Uterus (tissue), 4 donors: Measurements from ENCODE around the gene HEMK1. TPM values are rescaled to one million over a fixed set of nuclear protein-coding genes. Genes with fewer than 3 reads are reported as not detected.

ENCODE experiments used
- DNase-seq, 2 donors: peaks; one replicate each; pipeline ENCODE4 v3.0.0-alpha.2; 2019 to 2020
- H3K27ac ChIP-seq, 2 donors: fragments of 200-600 bp; sonication (generic); 1 replicate in 1 of 2; 2 replicates in 1 of 2; pipeline ENCODE4 v1.5.1; 2016 to 2018
- H3K27me3 ChIP-seq, 2 donors: fragments of 200-600 bp; sonication (generic); one replicate each; pipeline ENCODE4 v1.5.1; 2018 to 2019; ENCODE audit warnings: control low read depth in 1 of 2
- H3K36me3 ChIP-seq, 2 donors: fragments of 200-600 bp; sonication (generic); one replicate each; pipeline ENCODE4 v1.5.1; 2019; ENCODE audit warnings: control low read depth in 1 of 2
- H3K4me1 ChIP-seq, 2 donors: fragments of 200-600 bp; sonication (generic); one replicate each; pipeline ENCODE4 v1.5.1; 2018 to 2019; ENCODE audit warnings: control low read depth in 1 of 2
- H3K4me3 ChIP-seq, 2 donors: fragments of 200-600 bp; sonication (generic); 1 replicate in 1 of 2; 2 replicates in 1 of 2; pipeline ENCODE4 v1.5.1; 2018 to 2019; ENCODE audit warnings: mild to moderate bottlenecking in 1 of 2
- H3K9me3 ChIP-seq, 2 donors: fragments of 200-600 bp; sonication (generic); one replicate each; pipeline ENCODE4 v1.5.1; 2019; ENCODE audit warnings: control low read depth in 1 of 2
- POLR2A ChIP-seq, 2 donors: fragments of 450-650 bp; IDR thresholded peaks; one replicate each; pipeline ENCODE4 v1.6.1; 2016; ENCODE audit warnings: antibody characterized with exemption in 2 of 2, mild to moderate bottlenecking in 1 of 2, moderate library complexity in 1 of 2
- intact Hi-C: fragments of 100-400 bp; cut with DNase I; formaldehyde crosslinking; loops from one replicate; pipeline ENCODE4 v1.15.1; 2023; ENCODE audit warnings: low total_unique reads
- total RNA-seq, 4 donors: library from RNA; depleted of rRNA in 3 of 4; stranded (reverse); fragments of >200 nt in 3 of 4; gene quantifications; one replicate each; pipeline versions ENCODE4 v1.1.0 to v1.2.4, GENCODE V29; 2014 to 2023
- TF ChIP-seq, protein P1 (sequence below), 4 experiments: fragments of 200-600 bp in 2 of 4; fragments of 450-650 bp in 2 of 4; sonication (generic) in 2 of 4; IDR thresholded peaks; one replicate each; pipeline ENCODE4 v1.5.1; 2016 to 2019; ENCODE audit warnings: antibody characterized with exemption in 4 of 4, mild to moderate bottlenecking in 2 of 4, moderate library complexity in 1 of 4
- donor health status: DM: yes; HTN: yes; CAD: no.

Gene HEMK1
- total RNA-seq, 4 donors from 2014 or later = 0.77 to 26.5 (median 11.4) TPM

DNA sequence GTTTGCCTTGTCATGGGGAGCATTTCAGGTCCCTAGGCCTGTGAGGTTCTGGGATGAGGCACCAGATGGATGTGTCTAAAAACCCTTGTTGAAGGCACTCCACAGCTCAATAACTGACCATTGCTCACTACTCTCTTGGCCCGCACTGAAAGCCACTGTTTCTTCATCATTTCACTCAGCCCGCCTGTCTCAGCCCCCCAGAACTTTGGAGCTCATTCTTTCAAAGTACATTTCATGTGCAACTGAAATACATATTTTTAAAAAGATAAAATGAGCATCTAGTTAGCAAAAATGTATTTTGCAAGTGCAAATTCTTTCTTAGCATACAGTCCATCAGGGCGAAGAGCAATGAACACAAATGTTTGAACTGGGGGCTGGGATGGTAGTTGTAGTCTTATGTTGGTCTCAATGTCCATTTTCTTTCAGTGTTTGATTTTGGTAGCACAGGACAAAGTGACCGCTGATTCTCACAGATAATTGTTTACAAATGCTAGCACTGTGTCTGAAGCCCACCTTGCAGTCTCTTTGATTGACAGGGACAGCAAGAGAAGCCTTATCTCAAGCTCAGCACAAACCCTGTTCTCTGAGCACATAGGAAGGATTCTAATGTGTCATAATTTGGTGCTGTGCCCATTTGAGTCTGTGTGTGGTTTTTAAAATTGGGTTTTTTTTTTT is 19.6 kb downstream of the HEMK1 start:
- Histone ChIP-seq H3K4me1 (no peaks in the 10 kb centered on the region), H3K27ac (no peak overlapping the region)

DNA sequence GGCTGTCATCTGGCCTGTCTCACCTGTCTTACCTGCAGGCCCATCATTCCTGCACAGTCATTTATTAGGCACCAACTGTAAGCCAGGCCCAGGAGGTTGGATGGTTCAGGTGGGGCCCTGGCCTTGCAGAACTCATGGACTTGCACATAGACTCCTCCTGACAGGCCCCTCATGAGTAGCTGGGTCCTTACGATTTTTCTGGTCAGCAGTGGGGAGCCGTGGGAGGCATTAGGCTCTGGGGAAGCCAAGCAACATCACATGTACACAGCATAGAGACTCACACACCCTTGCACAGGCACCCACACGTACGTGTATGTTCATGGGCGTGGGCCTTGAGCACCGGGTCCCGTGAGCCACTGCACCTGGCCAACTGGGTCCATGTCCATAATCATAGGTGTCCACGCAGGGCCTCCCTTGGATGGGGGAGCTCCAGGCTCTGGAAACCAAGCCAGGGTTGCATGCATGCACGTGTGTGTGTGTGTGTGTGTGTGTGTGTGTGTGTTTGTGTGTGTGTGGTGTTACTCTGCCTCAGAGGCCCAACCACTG is 21.9 kb downstream of the HEMK1 start:
- no peak overlapping the region for H3K4me3 ChIP-seq
- H3K27ac ChIP-seq = no peak overlapping the region
- H3K4me1 ChIP-seq = no peaks in the 10 kb centered on the region
- no peak for TF ChIP-seq POLR2A (IDR thresholded peaks at IDR 0.05)
- TF ChIP-seq, protein P1, sequence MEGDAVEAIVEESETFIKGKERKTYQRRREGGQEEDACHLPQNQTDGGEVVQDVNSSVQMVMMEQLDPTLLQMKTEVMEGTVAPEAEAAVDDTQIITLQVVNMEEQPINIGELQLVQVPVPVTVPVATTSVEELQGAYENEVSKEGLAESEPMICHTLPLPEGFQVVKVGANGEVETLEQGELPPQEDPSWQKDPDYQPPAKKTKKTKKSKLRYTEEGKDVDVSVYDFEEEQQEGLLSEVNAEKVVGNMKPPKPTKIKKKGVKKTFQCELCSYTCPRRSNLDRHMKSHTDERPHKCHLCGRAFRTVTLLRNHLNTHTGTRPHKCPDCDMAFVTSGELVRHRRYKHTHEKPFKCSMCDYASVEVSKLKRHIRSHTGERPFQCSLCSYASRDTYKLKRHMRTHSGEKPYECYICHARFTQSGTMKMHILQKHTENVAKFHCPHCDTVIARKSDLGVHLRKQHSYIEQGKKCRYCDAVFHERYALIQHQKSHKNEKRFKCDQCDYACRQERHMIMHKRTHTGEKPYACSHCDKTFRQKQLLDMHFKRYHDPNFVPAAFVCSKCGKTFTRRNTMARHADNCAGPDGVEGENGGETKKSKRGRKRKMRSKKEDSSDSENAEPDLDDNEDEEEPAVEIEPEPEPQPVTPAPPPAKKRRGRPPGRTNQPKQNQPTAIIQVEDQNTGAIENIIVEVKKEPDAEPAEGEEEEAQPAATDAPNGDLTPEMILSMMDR (IDR thresholded peaks at IDR 0.05) = no peak
- no peaks in the 10 kb centered on the region for H3K27me3 ChIP-seq
- no peak for DNase-seq
- no peaks in the 10 kb centered on the region for H3K36me3 ChIP-seq
- intact Hi-C loops = no loop called here
- H3K9me3 ChIP-seq = no peaks in the 10 kb centered on the region

More for the DNA sequence above, 19.6 kb downstream of the HEMK1 start:
- H3K4me3 ChIP-seq = no peak overlapping the region
- TF ChIP-seq POLR2A (IDR thresholded peaks at IDR 0.05) = no peak
- TF ChIP-seq, protein P1 (IDR thresholded peaks at IDR 0.05) = no peak
- H3K36me3 ChIP-seq = no peaks in the 10 kb centered on the region
- no peaks in the 10 kb centered on the region for H3K27me3 ChIP-seq
- no peak for DNase-seq
- intact Hi-C loops = no loop called here
- H3K9me3 ChIP-seq = no peaks in the 10 kb centered on the region

DNA sequence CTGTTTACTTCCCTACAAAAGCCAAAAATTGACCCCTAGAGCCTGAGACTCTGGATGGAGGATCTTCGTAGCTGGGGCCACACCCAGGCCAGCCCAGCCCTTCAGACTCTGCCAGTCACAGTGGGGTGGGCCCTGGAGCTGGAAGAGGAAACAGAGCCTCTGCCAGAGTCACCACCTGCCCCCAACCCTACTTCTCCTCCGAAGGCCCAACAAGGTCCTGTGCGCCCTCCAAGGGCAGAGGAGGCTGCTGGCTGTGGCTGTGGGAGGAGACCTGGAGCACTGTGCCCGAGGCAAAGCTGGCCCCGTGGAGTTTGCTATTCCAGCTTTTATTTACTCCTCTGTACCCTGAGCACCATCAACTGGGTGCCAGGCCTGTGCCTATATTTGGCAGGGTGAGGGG is 23.2 kb downstream of the HEMK1 start:
- TF ChIP-seq POLR2A (IDR thresholded peaks at IDR 0.05) = no peak
- TF ChIP-seq, protein P1 (IDR thresholded peaks at IDR 0.05) = no peak
- no peaks in the 10 kb centered on the region for H3K4me1 ChIP-seq

DNA sequence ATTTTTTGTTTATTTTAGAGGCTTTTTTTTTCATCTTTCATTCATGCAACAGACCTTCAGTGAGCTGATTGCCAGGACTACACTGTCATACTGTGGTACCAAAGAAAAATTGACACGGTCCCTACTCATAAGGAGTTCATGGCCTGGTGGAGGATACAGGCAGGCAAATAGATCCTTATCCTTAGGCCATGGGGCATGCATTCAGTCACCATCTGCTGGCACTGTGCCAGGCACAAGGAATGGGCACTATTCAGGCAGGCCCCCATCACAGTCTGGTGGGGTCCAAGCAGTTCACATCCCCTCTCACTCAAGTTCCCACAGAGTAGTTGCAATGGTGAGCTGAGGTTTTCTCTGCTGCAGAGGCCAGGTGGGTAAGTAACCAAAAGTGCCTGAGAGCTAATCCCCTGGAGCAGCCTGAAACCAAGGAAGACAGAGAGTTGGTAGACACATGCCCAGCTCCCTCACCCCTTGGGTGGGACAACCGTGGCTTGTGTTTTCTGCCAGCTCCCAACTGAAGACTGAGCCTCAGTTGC is 25.0 kb downstream of the HEMK1 start:
- Histone ChIP-seq H3K27ac (no peak overlapping the region), H3K27me3 (no peaks in the 10 kb centered on the region), H3K4me1 (no peaks in the 10 kb centered on the region), H3K4me3 (no peak overlapping the region), H3K36me3 (no peaks in the 10 kb centered on the region), H3K9me3 (no peaks in the 10 kb centered on the region)
- intact Hi-C loops = no loop called here
- DNase-seq = no peak
- TF ChIP-seq POLR2A (IDR thresholded peaks at IDR 0.05) = no peak
- TF ChIP-seq, protein P1 (IDR thresholded peaks at IDR 0.05) = no peak

More for the DNA sequence above, 23.2 kb downstream of the HEMK1 start:
- Histone ChIP-seq H3K4me3 (no peak overlapping the region), H3K36me3 (no peaks in the 10 kb centered on the region), H3K27me3 (no peaks in the 10 kb centered on the region), H3K27ac (no peak overlapping the region), H3K9me3 (no peaks in the 10 kb centered on the region)
- intact Hi-C loops = no loop called here
- no peak for DNase-seq

DNA sequence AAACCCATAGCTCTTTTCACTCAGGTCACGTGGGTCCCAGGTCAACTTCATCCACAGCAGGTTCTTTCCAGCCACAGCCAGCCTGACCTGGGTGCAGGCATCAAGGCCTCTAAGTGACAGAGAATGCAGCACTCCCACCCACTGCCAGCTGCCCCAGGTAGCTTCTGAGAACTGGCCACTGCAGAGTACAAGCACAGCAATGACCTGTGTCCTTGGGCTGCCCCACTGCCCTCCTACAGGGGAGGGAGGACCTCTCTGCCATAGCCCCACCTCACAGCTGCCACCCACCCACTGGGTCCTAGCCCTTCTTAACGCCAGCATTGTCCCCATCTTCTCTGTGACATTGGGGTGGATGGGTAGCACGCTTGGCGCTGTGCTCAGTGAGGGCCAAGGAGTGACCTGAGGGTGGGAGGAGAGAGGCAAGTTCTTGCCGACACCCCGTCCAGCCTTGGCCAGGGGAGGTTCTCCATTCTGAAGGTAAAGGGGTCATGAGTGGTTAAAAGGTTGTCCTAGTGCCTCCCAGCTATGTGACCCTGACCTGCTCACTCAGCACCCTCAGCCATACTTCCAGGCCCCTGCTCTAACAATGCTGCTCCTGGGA is 29.9 kb downstream of the HEMK1 start:
- H3K4me3 ChIP-seq = no peak overlapping the region
- H3K4me1 ChIP-seq = peaks cover 22 to 25% of the 10 kb centered on the region in 2 donors
- no peak for TF ChIP-seq POLR2A (IDR thresholded peaks at IDR 0.05)
- TF ChIP-seq, protein P1 (IDR thresholded peaks at IDR 0.05) = no peak
- no peaks in the 10 kb centered on the region for H3K9me3 ChIP-seq
- no peaks in the 10 kb centered on the region for H3K36me3 ChIP-seq
- H3K27me3 ChIP-seq = no peaks in the 10 kb centered on the region
- no peak for DNase-seq
- peak overlapping the region; percentile 94 to 96 for H3K27ac ChIP-seq
- intact Hi-C loops = no loop called here
